ENCODE results near the gene TRPM3.

DNA sequence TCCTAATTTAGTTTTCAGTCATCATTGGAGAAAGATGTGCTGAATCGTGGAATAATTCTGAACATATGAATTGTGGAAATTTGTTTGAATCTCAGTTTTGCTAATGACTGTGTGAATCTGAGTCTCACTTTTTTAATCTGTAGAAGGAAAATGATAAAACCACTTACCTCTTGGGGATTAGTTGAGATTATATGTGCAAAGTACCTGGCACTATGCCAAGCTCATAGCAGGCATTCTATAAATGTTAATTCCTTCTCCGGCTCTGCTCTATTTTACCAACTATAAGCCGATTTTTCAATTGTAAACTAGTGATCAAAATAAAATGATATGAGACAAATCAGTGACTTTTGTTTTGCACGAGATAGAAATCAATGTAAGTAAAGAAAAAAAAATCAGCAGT, 290.8 kb downstream of the TRPM3 start:
- TF ChIP-seq YY1 (IDR thresholded peaks at IDR 0.05; ENCODE audit: insufficient read depth, insufficient read length) (no peak), SUZ12 (IDR thresholded peaks at IDR 0.05; ENCODE audit: extremely low read depth, insufficient read depth, insufficient read length) (no peak), ZNF274 (IDR thresholded peaks at IDR 0.05; ENCODE audit: low read depth, low read length) (no peak)

Data from NT2/D1 (cell line).